Measurements from ENCODE around the gene FOXO3. TPM values are rescaled to one million over a fixed set of nuclear protein-coding genes. Genes with fewer than 3 reads are reported as not detected.
"Not testable (repeated sequence)": the region's sequence is repeated elsewhere in the genome, so short reads cannot be mapped to it uniquely, and the experiment has no call there.

Gene FOXO3
- total RNA-seq, 3 donors from 2014 or later: 52.4 to 60.4 (median 60.1) TPM

DNA sequence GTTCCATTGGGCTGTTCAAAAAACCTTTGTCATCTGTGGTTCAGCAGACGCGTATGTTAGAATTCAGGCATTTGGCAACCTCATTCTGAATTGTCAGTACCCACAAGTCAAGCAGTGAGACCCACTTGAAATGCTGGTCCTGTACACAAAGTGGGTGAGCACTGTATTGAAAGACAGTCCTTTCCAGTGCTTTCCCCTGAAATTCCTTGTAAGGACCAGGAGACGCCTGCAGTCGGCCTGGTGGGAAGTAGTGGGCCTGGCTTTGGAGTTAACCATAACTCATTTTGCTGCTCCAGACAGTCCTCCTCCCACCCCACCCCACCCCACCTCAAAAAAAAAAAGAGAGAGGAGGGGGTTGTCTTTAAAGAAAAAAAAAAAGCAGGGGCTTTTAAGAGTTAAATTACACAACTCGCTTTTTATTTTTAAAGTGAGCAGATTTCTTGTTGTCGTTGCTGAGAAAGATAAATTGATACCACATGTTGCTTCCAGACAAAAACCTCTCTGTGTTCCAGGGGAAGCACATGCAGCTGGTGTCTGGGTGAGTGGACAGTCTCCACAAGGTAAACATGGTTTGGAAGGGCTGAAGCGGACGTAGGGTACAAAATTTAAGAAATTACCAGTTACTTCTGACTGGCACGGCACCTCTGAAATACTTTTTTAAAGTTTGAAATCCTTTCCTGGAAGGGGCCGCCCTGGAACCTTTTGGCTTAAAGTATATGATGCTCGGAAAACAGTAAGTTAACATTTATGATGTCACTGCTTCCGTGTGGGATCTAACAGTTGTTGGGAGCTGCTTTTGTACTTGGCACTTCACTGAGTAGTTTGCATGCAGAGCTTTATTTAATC lies 95.3 kb downstream of the FOXO3 start:
- peak; percentile 49 for ATAC-seq
- intact Hi-C loops (cut with DNase I, micrococcal nuclease): no loop called here
- DNase-seq: no peak
- H3K4me3 ChIP-seq: no peak overlapping the region
- H3K36me3 ChIP-seq (ENCODE audit: low read depth): no peaks in the 10 kb centered on the region
- TF ChIP-seq, protein P1, sequence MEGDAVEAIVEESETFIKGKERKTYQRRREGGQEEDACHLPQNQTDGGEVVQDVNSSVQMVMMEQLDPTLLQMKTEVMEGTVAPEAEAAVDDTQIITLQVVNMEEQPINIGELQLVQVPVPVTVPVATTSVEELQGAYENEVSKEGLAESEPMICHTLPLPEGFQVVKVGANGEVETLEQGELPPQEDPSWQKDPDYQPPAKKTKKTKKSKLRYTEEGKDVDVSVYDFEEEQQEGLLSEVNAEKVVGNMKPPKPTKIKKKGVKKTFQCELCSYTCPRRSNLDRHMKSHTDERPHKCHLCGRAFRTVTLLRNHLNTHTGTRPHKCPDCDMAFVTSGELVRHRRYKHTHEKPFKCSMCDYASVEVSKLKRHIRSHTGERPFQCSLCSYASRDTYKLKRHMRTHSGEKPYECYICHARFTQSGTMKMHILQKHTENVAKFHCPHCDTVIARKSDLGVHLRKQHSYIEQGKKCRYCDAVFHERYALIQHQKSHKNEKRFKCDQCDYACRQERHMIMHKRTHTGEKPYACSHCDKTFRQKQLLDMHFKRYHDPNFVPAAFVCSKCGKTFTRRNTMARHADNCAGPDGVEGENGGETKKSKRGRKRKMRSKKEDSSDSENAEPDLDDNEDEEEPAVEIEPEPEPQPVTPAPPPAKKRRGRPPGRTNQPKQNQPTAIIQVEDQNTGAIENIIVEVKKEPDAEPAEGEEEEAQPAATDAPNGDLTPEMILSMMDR (IDR thresholded peaks at IDR 0.05): no peak
- H3K9me3 ChIP-seq: no peaks in the 10 kb centered on the region
- H3K4me1 ChIP-seq (ENCODE audit: low read depth): peaks cover 36% of the 10 kb centered on the region

DNA sequence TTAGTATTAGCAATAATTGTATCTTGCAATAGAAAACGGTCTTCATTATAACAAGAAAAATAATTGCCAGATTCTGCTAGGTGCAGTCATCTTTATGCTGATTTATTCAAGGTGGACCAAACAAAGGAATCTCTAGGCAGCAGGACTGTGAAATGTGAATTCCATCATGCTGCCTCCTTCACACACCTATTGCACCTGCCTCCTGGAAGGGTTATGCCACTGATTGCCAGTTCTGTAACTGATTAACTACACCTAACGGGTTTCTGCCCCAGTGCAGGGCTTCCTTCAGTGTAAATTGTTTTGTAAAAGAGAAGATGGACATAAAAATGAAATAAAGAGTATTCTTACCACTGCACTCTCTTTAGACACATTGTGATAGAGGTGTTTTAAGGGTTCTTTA lies 96.1 kb downstream of the FOXO3 start:
- TF ChIP-seq, protein P1 (IDR thresholded peaks at IDR 0.05): no peak
- intact Hi-C loops (cut with DNase I, micrococcal nuclease): no loop called here
- Histone ChIP-seq H3K4me1 (ENCODE audit: low read depth) (peaks cover 40% of the 10 kb centered on the region), H3K4me3 (no peak overlapping the region), H3K9me3 (no peaks in the 10 kb centered on the region), H3K36me3 (ENCODE audit: low read depth) (no peaks in the 10 kb centered on the region)
- peak; percentile 69 for ATAC-seq
- DNase-seq: no peak

DNA sequence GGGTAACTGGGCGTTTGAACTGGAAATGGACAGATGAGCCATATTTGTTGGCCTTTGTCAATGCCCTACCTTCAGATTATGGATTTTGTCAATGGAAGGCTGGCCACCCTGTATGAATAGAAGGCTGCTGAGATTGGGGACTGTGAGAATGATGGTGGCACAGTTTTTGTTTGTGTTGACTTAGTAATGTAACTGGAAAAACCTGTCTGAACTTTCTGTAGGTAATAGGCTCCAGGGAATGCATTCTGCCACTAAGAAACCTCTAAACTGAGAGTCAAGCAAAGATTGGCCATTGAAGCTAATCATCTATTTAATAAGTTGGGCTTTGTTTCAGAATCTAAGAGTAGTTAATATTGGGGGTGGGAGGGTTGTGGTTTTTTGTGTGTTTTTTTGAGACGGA lies 97.5 kb downstream of the FOXO3 start:
- intact Hi-C loops (cut with DNase I, micrococcal nuclease): no loop called here
- ATAC-seq (no peak), DNase-seq (no peak)
- TF ChIP-seq, protein P1 (IDR thresholded peaks at IDR 0.05): no peak
- no peaks in the 10 kb centered on the region for H3K36me3 ChIP-seq (ENCODE audit: low read depth)
- H3K4me1 ChIP-seq (ENCODE audit: low read depth): peaks cover 43% of the 10 kb centered on the region
- no peak overlapping the region for H3K4me3 ChIP-seq
- H3K9me3 ChIP-seq: no peaks in the 10 kb centered on the region

DNA sequence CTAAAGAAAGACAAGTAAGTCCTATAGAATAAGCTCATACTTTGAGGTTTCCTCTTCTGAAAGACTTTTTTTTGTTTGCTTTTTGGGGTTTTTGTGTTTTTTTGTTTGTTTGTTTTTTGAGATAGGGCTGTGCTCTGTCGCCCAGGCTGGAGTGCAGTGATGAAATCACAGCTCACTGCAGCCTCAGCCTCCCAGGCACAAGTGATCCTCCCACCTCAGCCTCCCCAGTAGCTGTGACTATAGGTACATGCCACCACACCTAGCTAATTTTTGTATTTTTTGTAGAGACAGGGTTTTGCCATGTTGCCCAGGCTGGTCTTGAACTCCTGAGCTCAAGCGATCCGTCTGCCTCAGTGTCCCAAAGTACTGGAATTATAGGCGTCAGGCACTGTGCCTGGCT lies 98.1 kb downstream of the FOXO3 start:
- intact Hi-C loops (cut with DNase I, micrococcal nuclease); ATAC-seq; H3K36me3 ChIP-seq (ENCODE audit: low read depth); DNase-seq; H3K4me3 ChIP-seq; H3K9me3 ChIP-seq: not testable (repeated sequence)
- peaks cover 38% of the 10 kb centered on the region for H3K4me1 ChIP-seq (ENCODE audit: low read depth)

DNA sequence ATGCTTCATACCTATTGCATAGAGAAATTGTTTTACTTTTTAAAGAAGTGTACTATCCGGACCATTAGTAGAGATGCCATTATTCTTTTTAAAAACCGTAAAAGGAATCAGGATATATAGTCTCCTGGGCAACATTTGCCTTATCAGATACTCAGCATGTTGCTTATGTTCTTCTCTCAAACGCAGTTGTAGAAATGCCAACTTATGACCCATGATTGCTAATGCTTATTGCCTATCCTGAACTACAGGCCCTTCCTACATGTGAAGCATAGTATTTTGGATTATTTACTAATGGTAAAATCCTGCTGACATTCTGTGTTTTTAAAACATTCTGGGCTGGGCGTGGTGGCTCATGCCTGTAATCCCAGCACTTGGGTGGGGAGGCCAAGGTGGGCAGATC lies 99.5 kb downstream of the FOXO3 start:
- Histone ChIP-seq H3K4me1 (ENCODE audit: low read depth) (peaks cover 31% of the 10 kb centered on the region), H3K4me3 (no peak overlapping the region), H3K9me3 (no peaks in the 10 kb centered on the region), H3K36me3 (ENCODE audit: low read depth) (no peaks in the 10 kb centered on the region)
- TF ChIP-seq, protein P1 (IDR thresholded peaks at IDR 0.05): no peak
- no peak for ATAC-seq
- no peak for DNase-seq
- intact Hi-C loops (cut with DNase I, micrococcal nuclease): no loop called here

DNA sequence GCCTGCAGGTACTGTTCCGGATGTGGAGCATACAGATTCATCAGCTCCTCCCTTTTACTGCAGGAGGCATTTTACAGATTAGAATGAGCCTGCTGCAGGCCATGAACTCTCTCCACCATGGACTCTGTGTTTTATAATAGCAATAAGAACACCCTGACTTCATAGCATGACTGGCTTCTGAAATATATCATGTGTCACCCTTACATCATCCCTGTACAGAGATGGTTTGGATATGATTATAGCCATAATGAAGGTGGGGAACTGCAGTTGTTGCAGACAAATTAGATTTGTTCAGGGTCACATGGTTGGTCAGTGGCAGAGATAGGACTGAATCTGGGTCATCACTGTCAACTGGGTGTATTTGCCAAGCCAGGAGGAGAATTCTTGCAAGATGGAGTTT lies 100.7 kb downstream of the FOXO3 start:
- Histone ChIP-seq H3K36me3 (ENCODE audit: low read depth) (no peaks in the 10 kb centered on the region), H3K4me3 (no peak overlapping the region), H3K4me1 (ENCODE audit: low read depth) (peaks cover 21% of the 10 kb centered on the region), H3K9me3 (no peaks in the 10 kb centered on the region)
- peak; percentile 95 for ATAC-seq
- intact Hi-C loops (cut with DNase I, micrococcal nuclease): no loop called here
- no peak for DNase-seq
- TF ChIP-seq, protein P1 (IDR thresholded peaks at IDR 0.05): no peak

Measured in mucosa of descending colon (tissue), 3 donors.